Ovary (tissue), 9 donors: ENCODE data around the gene ZCCHC3. TPM values are rescaled to one million over a fixed set of nuclear protein-coding genes. Genes with fewer than 3 reads are reported as not detected.

ENCODE experiments used
- DNase-seq, 5 donors: peaks; one replicate each; pipeline ENCODE4 v3.0.0-alpha.2; 2019 to 2020
- H3K27ac ChIP-seq, 2 donors: fragments of 200-600 bp; one replicate each; pipeline versions ENCODE4 v1.5.1 to v1.8.0; 2019 to 2022
- H3K27me3 ChIP-seq: fragments of 200-600 bp; one replicate; pipeline ENCODE4 v1.8.0; 2022
- H3K36me3 ChIP-seq: fragments of 200-600 bp; sonication (generic); one replicate; pipeline ENCODE4 v1.5.1; 2019
- H3K4me1 ChIP-seq: one replicate; pipeline ENCODE4 v1.8.1; 2013; ENCODE audit warnings: mild to moderate bottlenecking, moderate library complexity; ENCODE audit not compliant: insufficient read depth
- H3K4me3 ChIP-seq: fragments of 200-600 bp; sonication (generic); one replicate; pipeline ENCODE4 v1.5.1; 2017
- H3K9me3 ChIP-seq, 2 donors: fragments of 200-600 bp in 1 of 2; sonication (generic) in 1 of 2; one replicate each; pipeline versions ENCODE4 v1.5.1 to v1.8.1; 2013 to 2019; ENCODE audit warnings: mild to moderate bottlenecking in 1 of 2, moderate library complexity in 1 of 2
- CTCF ChIP-seq, 3 donors: fragments of 450-650 bp in 2 of 3; fragments of 200-600 bp in 1 of 3; IDR thresholded peaks; one replicate each; pipeline versions ENCODE4 v1.5.1 to v1.8.0; 2016 to 2022; ENCODE audit warnings: antibody characterized with exemption in 3 of 3, mild to moderate bottlenecking in 1 of 3
- EP300 ChIP-seq: sonication (generic); formaldehyde crosslinking; IDR thresholded peaks from one replicate; pipeline ENCODE4 v1.6.1; 2017; ENCODE audit warnings: antibody characterized with exemption
- POLR2A ChIP-seq: fragments of 450-650 bp; IDR thresholded peaks from one replicate; pipeline ENCODE4 v1.6.1; 2017; ENCODE audit warnings: antibody characterized with exemption, mild to moderate bottlenecking, moderate library complexity
- WGBS, 3 donors: extraction: QIAGEN DNeasy Blood & Tissue Kit in 1 of 3; methylation state at CpG; one replicate each; pipeline versions ENCODE4 v1.1.5 to v1.1.7; 2013 to 2017; 5-methylcytosine and 5-hydroxymethylcytosine counted together
- intact Hi-C, 4 donors: fragments of 100-400 bp; cut with DNase I; formaldehyde crosslinking; loops; one replicate each; pipeline versions ENCODE4 v1.11.0 to v1.15.1; 2022 to 2023
- polyA plus RNA-seq, 2 donors: library from polyadenylated mRNA; stranded (reverse); fragments of 200-250 nt in 1 of 2; fragments of 350-450 nt in 1 of 2; fragmentation: Illumina TruSeq in 1 of 2; extraction: RNeasy Lipid Tissue Mini Kit (QIAGEN cat#74804) in 1 of 2; gene quantifications; one replicate each; pipeline ENCODE4 v1.2.3, GENCODE V29; 2013 to 2014
- total RNA-seq, 7 donors: library from RNA; depleted of rRNA in 2 of 7; stranded (reverse); fragments of >200 nt in 2 of 7; fragmentation: NEBNext Ultra II Directional in 3 of 7; extraction: Animal tissue kit (Norgen Biotek cat#: 25700) in 3 of 7; gene quantifications; one replicate each; pipeline versions ENCODE4 v1.1.0 to v1.2.4, GENCODE V29; 2016 to 2023
- donor health status: DM: no; HTN: no; CAD: no; lungs with moderate emphysema.
- donor health status: DM: no; HTN: no; CAD: no.
- donor health status: Bipolar disorder and iron deficiency.
- donor health status: DM: yes; HTN: yes; CAD: no.
- donor health status: DM: no; HTN: no; CAD: no.
- donor health status: DM: yes; HTN: yes; CAD: no.

The ZCCHC3 gene
- total and polyA plus RNA-seq, 9 donors, result 13.6 to 28.1 (median 23.1) TPM

- DNase-seq, result no peak
- Histone ChIP-seq H3K9me3 (no peaks in the 10 kb centered on the region), H3K36me3 (no peaks in the 10 kb centered on the region), H3K4me1 (no peaks in the 10 kb centered on the region), H3K27me3 (no peaks in the 10 kb centered on the region), H3K4me3 (no peak overlapping the region), H3K27ac (no peak overlapping the region)
- WGBS, 3 donors, result 90 to 92% (median 91%) methylated on average over 12 of the region's 12 CpGs
- intact Hi-C loops, result no loop called here
- TF ChIP-seq CTCF (IDR thresholded peaks at IDR 0.05) (no peak), EP300 (no peak), POLR2A (no peak)
These were observed 20.5 kb upstream of the ZCCHC3 start for GRCh38 chr20:276620-277495.

- Histone ChIP-seq H3K4me3 (no peak overlapping the region), H3K27ac (no peak overlapping the region), H3K36me3 (no peaks in the 10 kb centered on the region), H3K9me3 (no peaks in the 10 kb centered on the region), H3K4me1 (no peaks in the 10 kb centered on the region), H3K27me3 (no peaks in the 10 kb centered on the region)
- intact Hi-C loops, result no loop called here
- TF ChIP-seq CTCF (IDR thresholded peaks at IDR 0.05) (no peak), POLR2A (no peak), EP300 (no peak)
- DNase-seq, result no peak
- 27 to 94% (median 33%) methylated on average over 3 of the region's 3 CpGs for WGBS, 3 donors
These were observed 19.9 kb upstream of the ZCCHC3 start for GRCh38 chr20:277496-277781.

- Histone ChIP-seq H3K4me3 (no peak overlapping the region), H3K4me1 (no peaks in the 10 kb centered on the region), H3K27me3 (no peaks in the 10 kb centered on the region), H3K9me3 (no peaks in the 10 kb centered on the region), H3K36me3 (no peaks in the 10 kb centered on the region), H3K27ac (no peak overlapping the region)
- WGBS, 3 donors, result 54 to 97% (median 70%) methylated on average over 5 of the region's 5 CpGs
- no peak for DNase-seq
- TF ChIP-seq EP300 (no peak), POLR2A (no peak), CTCF (IDR thresholded peaks at IDR 0.05) (no peak)
- intact Hi-C loops, result no loop called here
These were observed 19.2 kb upstream of the ZCCHC3 start for GRCh38 chr20:278181-278580.

DNA sequence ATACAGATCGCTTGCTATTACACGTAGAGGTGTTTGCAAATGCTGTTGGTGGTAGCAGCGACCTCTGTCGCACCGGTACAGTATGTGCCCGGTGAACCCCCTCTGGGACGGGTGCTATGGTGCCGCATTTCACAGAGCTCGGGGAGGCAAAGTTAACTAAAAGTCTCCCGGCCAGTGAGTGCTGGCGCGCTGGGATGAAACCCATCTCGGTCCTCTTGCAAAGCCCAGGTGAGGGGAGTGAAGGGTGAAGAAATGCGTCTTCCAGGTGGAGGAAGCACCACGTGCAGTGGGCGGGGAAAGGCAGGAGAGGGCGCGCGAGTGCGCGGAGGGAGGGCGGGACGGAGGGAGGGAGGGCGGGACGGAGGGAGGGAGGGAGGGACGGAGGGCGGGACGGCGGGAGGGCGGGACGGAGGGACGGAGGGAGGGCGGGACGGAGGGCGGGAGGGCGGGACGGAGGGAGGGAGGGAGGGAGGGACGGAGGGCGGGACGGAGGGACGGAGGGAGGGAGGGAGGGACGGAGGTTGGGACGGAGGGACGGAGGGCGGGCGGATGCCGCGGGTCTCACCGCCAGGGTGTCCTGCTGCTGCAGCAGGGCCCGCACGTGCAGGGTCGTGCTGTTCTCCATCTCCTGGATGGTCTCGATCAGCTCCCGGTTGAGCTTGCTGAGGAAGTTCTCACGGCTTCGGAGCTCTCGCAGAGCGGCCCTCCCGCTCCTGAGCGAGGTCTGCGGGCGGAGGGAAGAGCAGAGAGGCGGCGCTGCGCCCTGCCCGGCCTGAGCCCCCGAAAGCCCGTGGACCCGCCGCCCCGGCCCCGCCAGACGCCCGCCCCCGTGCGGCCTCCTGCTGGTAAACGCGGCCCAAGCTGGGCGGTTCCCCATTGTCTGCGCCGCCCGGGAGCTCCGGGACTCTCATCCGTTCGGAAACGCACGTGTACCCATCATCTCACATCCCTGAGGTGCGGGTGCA lies 18.5 kb upstream of the ZCCHC3 start:
- intact Hi-C loops, result no loop called here
- Histone ChIP-seq H3K27ac (no peak overlapping the region), H3K27me3 (no peaks in the 10 kb centered on the region), H3K4me1 (no peaks in the 10 kb centered on the region), H3K9me3 (no peaks in the 10 kb centered on the region), H3K4me3 (no peak overlapping the region), H3K36me3 (no peaks in the 10 kb centered on the region)
- WGBS, 3 donors, result 23 to 89% (median 31%) methylated on average over 63 to 70 of the region's 88 CpGs
- DNase-seq, result peak; percentile 48 to 71 (median 63)
- TF ChIP-seq EP300 (no peak), CTCF (IDR thresholded peaks at IDR 0.05) (peak in 1 of 3 donors; percentile 16)
